Effector memory CD4-positive, alpha-beta T cell (primary cell): ENCODE results near the gene CD93.

Source experiments
- DNase-seq, 3 donors: peaks; one replicate each; pipeline ENCODE4 v3.0.0-alpha.2; 2020
- H3K27ac ChIP-seq: 2 replicates; pipeline ENCODE4 v1.7.0; 2013; ENCODE audit warnings: mild to moderate bottlenecking, low read length, moderate library complexity; ENCODE audit not compliant: insufficient read depth, poor library complexity, severe bottlenecking
- H3K27me3 ChIP-seq: replicated peaks from 2 replicates; pipeline ENCODE4 v1.7.0; 2013; ENCODE audit warnings: mild to moderate bottlenecking, low read length; ENCODE audit not compliant: insufficient read depth, control insufficient read depth, poor library complexity, severe bottlenecking
- H3K36me3 ChIP-seq: 2 replicates; pipeline ENCODE4 v1.7.0; 2013; ENCODE audit warnings: mild to moderate bottlenecking, low read length, moderate library complexity; ENCODE audit not compliant: control insufficient read depth, insufficient read depth
- H3K4me1 ChIP-seq: 2 replicates; pipeline ENCODE4 v1.7.0; 2013; ENCODE audit warnings: low read length, mild to moderate bottlenecking; ENCODE audit not compliant: control insufficient read depth, insufficient read depth, poor library complexity, severe bottlenecking
- H3K4me3 ChIP-seq: 2 replicates; pipeline ENCODE4 v1.7.0; 2013; ENCODE audit warnings: low read length, low read depth, mild to moderate bottlenecking; ENCODE audit not compliant: insufficient read depth, poor library complexity, severe bottlenecking
- H3K9me3 ChIP-seq: 2 replicates; pipeline ENCODE4 v1.7.0; 2013; ENCODE audit warnings: mild to moderate bottlenecking, low read length, moderate library complexity; ENCODE audit not compliant: control insufficient read depth

Gene CD93

GRCh38 chr20:23083553-23084220 is 2.4 kb downstream of the CD93 start:
- Histone ChIP-seq H3K4me3 (no peak overlapping the region), H3K27ac (no peak overlapping the region)

DNA sequence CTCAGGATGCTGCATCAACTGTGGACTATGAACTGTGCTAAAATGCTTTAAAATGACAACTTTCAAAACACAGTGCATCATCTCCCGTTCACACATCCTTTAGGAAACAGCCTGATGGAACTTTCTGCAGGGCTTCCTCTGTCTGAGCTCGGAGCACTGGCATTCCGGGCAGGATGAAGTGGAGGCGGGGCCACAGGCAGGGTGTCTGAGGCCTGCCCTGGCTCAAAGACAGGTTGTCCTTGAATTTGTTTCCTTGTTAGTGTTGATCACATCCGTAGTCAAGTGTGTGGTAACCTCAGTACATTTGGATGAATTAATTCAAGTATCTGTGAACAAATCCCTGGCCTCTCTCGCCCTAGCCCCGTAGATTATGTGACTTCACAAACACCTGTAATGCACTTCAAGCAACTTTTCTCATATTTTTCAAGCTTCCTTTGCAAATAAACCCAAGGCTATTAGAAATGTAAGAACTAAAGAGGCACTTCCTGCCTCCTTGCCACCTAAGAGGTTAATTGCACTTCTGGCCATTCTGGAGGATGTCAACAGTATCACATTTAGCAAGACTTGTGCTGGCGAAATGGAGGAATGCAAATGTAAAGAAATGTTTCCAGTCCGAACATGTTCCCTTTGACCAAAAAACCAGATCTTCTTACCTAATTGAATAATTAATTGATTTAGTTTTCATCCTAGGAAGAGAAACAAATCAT is 3.1 kb downstream of the CD93 start:
- no peak for DNase-seq
- H3K27me3 ChIP-seq = no peaks in the 10 kb centered on the region
- no peaks in the 10 kb centered on the region for H3K36me3 ChIP-seq
- no peaks in the 10 kb centered on the region for H3K9me3 ChIP-seq
- no peak overlapping the region for H3K27ac ChIP-seq
- H3K4me3 ChIP-seq = no peak overlapping the region
- peaks cover 5% of the 10 kb centered on the region for H3K4me1 ChIP-seq

More at GRCh38 chr20:23083553-23084220, 2.4 kb downstream of the CD93 start:
- Histone ChIP-seq H3K4me1 (peaks cover 5% of the 10 kb centered on the region), H3K9me3 (no peaks in the 10 kb centered on the region), H3K27me3 (no peaks in the 10 kb centered on the region), H3K36me3 (no peaks in the 10 kb centered on the region)
- no peak for DNase-seq

DNA sequence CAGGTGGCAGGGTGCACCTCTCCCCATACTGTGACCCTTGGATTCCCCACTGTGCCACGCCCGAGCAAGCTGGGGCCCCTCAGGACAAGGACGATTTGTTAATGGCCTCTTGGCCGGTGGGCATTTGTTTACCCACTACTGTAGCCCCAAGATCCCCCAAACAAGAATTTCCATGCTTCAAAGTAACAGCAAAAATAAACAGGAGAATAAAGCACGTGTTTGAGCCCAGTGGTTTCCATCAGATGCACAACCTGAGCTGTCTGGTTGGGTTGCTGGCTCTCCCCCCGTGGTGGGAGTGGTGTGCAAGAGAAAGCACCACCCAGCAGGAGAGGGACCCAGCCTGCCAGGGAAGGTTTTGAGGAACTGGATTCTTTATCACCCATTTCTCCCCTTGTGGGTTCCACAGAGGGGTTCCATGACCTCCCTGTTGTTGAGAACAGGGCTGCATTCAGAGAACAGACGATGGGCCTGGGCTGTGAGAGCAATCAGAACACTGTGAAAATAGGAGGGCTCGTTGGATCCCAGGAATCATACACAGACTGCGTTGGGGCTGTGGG is 4.8 kb downstream of the CD93 start:
- no peak overlapping the region for H3K27ac ChIP-seq
- H3K4me1 ChIP-seq = peaks cover 5% of the 10 kb centered on the region
- H3K9me3 ChIP-seq = no peaks in the 10 kb centered on the region
- no peaks in the 10 kb centered on the region for H3K27me3 ChIP-seq
- no peaks in the 10 kb centered on the region for H3K36me3 ChIP-seq
- H3K4me3 ChIP-seq = no peak overlapping the region
- no peak for DNase-seq

DNA sequence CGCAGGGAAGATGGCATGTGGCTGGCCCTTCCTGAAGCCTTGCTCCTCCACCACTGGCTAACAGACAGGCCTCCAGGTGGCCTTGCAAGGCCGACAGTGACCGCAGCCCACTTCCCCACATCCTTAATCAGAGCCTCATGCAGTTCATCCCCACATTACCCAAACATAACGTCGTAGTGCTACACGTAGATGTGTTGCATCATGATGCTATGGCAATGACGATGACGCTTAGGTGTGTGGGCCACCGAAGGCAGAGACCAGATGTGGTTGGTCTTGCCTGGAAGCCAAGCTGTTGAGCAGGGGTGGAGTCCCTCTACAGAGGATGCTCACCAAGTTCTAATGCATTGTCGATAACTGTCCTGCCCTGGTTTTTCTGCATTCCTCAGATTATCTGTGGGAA is 5.6 kb downstream of the CD93 start:
- Histone ChIP-seq H3K36me3 (no peaks in the 10 kb centered on the region), H3K9me3 (no peaks in the 10 kb centered on the region), H3K4me3 (no peak overlapping the region), H3K27ac (no peak overlapping the region), H3K4me1 (no peaks in the 10 kb centered on the region), H3K27me3 (no peaks in the 10 kb centered on the region)
- no peak for DNase-seq

DNA sequence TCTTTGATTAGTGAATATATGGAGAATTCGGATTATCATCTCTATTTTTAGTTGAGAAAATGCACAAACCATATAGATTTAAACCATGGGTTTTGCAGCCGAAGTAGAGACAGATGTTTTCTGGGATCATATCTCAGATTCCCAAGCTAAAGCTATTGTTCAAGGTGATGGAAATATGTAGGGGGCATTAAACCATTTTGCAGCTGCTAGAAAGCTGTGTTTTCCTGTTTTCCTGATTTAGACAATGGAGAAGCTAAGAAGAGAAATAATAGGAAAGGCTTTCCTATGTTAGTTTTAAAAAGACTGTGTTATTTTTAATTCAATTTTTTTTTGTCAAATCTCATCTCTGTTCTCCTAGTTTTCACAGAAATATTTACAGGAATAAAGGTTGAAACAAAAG is 6.2 kb downstream of the CD93 start:
- Histone ChIP-seq H3K27me3 (no peaks in the 10 kb centered on the region), H3K27ac (no peak overlapping the region), H3K4me1 (no peaks in the 10 kb centered on the region), H3K9me3 (no peaks in the 10 kb centered on the region), H3K36me3 (no peaks in the 10 kb centered on the region), H3K4me3 (no peak overlapping the region)
- DNase-seq = no peak

- H3K4me3 ChIP-seq = no peak overlapping the region
- no peaks in the 10 kb centered on the region for H3K36me3 ChIP-seq
- H3K27me3 ChIP-seq = no peaks in the 10 kb centered on the region
- DNase-seq = no peak
- H3K4me1 ChIP-seq = no peaks in the 10 kb centered on the region
- H3K9me3 ChIP-seq = no peaks in the 10 kb centered on the region
- no peak overlapping the region for H3K27ac ChIP-seq
Measured at GRCh38 chr20:23079016-23079351, 7.1 kb downstream of the CD93 start.

- Histone ChIP-seq H3K4me1 (no peaks in the 10 kb centered on the region), H3K9me3 (no peaks in the 10 kb centered on the region), H3K36me3 (no peaks in the 10 kb centered on the region), H3K27ac (no peak overlapping the region), H3K27me3 (no peaks in the 10 kb centered on the region), H3K4me3 (no peak overlapping the region)
- no peak for DNase-seq
Measured at GRCh38 chr20:23078351-23079015, 7.6 kb downstream of the CD93 start.

GRCh38 chr20:23077277-23077676 is 8.8 kb downstream of the CD93 start:
- Histone ChIP-seq H3K27ac (no peak overlapping the region), H3K27me3 (no peaks in the 10 kb centered on the region), H3K4me3 (no peak overlapping the region), H3K4me1 (no peaks in the 10 kb centered on the region), H3K9me3 (no peaks in the 10 kb centered on the region), H3K36me3 (no peaks in the 10 kb centered on the region)
- no peak for DNase-seq

- Histone ChIP-seq H3K4me1 (no peaks in the 10 kb centered on the region), H3K27me3 (no peaks in the 10 kb centered on the region), H3K27ac (no peak overlapping the region), H3K9me3 (no peaks in the 10 kb centered on the region), H3K4me3 (no peak overlapping the region), H3K36me3 (no peaks in the 10 kb centered on the region)
- no peak for DNase-seq
Measured at GRCh38 chr20:23074052-23074451, 12.1 kb downstream of the CD93 start.
